Measurements from ENCODE around the gene WNT5B.

DNA sequence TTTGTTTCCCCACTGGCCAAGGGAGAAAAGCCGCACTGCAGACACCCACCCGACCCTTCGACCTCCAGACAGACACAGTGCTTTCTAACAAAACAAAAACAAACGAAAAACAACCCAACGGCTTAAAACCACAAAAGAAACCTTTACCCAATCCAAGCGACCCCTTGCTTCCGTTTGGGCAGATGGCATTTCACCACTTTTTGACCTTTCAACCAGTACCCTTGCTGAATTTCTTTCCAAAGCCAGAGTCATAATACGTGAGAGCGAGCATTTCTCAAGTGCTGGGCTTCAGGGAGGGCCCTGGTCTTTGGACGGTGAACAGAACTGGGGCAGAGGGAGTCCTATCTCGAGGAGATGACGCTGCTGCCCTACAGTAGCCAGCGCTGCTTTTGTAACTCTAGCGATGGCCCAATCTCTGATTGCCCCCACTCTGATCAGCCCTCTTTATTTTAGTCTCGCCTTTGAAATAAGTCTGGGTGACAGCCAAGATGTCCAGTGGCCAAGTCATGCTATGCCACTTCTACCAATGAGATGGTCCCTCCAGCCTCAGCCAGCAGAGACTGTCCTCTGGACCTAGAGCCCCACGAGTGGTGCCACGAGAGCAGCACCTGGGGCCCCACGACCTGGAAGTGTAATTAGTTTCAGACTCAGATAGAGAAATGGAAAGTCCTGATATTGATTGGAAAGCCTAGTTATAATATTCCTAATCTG is 40.0 kb downstream of the WNT5B start:
- TF ChIP-seq CTCF (IDR thresholded peaks at IDR 0.05; ENCODE audit: extremely low read depth in 1 of 2, insufficient read depth in 1 of 2, low read depth in 1 of 2, low read length in 2 of 2): no peak
- no peak for TF ChIP-seq EZH2 (IDR thresholded peaks at IDR 0.05; ENCODE audit: borderline replicate concordance, low read depth, low read length, severe bottlenecking)
- TF ChIP-seq POLR2A (IDR thresholded peaks at IDR 0.05; ENCODE audit: low read depth, low read length): no peak
- no peak for TF ChIP-seq POLR2AphosphoS5 (IDR thresholded peaks at IDR 0.05; ENCODE audit: insufficient read depth, low read depth, low read length)
- no peak for TF ChIP-seq MAX (IDR thresholded peaks at IDR 0.05; ENCODE audit: insufficient read depth, insufficient read length)
- no peak for TF ChIP-seq MYC (IDR thresholded peaks at IDR 0.05; ENCODE audit: low read depth, low read length)
- TF ChIP-seq JUN (IDR thresholded peaks at IDR 0.05; ENCODE audit: borderline replicate concordance, insufficient read depth, insufficient read length, low read depth): no peak
- TF ChIP-seq GATA2 (IDR thresholded peaks at IDR 0.05; ENCODE audit: insufficient read depth, insufficient read length, low read depth, low read length): no peak
- no peak for TF ChIP-seq FOS (IDR thresholded peaks at IDR 0.05; ENCODE audit: borderline replicate concordance, insufficient read depth, low read length)
